GM18502 (cell line): ENCODE measurements around the gene MICALL1.
"Not testable (repeated sequence)": the region's sequence is repeated elsewhere in the genome, so short reads cannot be mapped to it uniquely, and the experiment has no call there.

Experiments used
- ATAC-seq: cut with Tn5 transposase; IDR thresholded peaks from one replicate; pipeline ENCODE4 v1.9.1; 2021; ENCODE audit warnings: mild to moderate bottlenecking; ENCODE audit not compliant: unreplicated experiment, poor library complexity

The MICALL1 gene

GRCh38 chr22:37926771-37927636 is 20.9 kb downstream of the MICALL1 start:
- ATAC-seq, result no peak

GRCh38 chr22:37927637-37927936 is 21.5 kb downstream of the MICALL1 start:
- ATAC-seq, result no peak

GRCh38 chr22:37929390-37929789 is 23.3 kb downstream of the MICALL1 start:
- ATAC-seq, result no peak

- no peak for ATAC-seq
Observed at GRCh38 chr22:37930270-37930951, 24.3 kb downstream of the MICALL1 start.

DNA sequence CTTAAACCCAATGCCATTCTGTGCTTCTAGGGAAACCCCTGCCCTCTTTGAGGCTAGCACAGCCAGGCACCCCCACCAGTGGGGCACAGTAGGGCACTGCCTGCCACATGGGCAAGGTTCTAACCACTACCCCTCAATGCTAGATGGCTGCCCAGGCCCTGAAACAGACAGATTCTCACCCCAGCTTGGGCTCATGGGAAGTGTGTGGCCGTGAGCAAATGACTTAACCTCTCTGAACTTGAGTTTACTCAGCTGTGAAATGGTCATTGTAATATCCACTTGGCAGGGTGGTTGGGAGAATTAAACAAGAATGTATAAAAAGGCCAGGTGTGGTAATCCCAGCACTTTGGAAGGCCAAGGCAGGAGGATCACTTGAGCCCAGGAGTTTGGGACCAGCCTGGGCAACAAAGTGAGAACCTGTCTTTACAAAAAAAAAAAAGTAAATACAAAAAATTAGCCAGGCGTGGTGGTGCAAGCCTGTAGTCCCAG is 24.9 kb downstream of the MICALL1 start:
- no peak for ATAC-seq

GRCh38 chr22:37931893-37932389 is 25.8 kb downstream of the MICALL1 start:
- no peak for ATAC-seq

GRCh38 chr22:37932401-37932800 is 26.3 kb downstream of the MICALL1 start:
- no peak for ATAC-seq

DNA sequence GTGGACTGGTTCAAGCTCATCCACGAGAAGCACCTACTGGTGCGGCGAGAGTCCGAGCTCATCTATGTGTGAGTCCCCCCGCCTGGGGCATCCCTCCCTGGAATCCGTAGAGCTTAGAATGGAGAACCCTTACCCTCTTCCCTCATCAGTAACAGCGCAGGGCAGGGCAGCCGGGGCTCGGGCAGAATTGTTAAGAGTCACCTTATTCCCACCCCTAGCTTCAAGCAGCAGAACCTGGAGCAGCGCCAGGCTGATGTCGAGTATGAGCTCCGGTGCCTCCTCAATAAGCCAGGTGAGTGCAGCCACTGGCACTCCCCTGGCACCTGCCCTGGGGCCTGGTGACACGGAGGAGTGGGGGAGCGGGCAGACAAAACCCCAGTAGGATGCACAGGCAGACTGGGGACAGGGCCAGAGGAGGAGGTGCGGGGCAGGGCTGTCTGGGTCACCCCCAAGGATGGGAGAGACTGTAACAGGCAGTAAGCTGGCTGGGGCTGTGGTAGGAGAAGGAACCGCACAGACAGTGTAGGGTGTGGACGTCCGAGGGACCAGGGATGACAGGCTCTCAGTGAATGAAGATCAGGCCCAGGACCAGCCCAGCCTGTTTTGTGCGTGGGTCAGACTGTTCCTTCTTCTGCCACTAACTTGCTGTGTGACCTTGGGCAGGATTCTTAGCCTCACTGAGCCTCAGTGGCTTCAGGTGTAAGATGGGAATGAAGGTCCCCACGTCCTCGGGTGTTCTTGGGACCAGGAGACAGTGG is 26.9 kb downstream of the MICALL1 start:
- ATAC-seq, result no peak

GRCh38 chr22:37933711-37934376 is 27.7 kb downstream of the MICALL1 start:
- peak; percentile 88 for ATAC-seq

DNA sequence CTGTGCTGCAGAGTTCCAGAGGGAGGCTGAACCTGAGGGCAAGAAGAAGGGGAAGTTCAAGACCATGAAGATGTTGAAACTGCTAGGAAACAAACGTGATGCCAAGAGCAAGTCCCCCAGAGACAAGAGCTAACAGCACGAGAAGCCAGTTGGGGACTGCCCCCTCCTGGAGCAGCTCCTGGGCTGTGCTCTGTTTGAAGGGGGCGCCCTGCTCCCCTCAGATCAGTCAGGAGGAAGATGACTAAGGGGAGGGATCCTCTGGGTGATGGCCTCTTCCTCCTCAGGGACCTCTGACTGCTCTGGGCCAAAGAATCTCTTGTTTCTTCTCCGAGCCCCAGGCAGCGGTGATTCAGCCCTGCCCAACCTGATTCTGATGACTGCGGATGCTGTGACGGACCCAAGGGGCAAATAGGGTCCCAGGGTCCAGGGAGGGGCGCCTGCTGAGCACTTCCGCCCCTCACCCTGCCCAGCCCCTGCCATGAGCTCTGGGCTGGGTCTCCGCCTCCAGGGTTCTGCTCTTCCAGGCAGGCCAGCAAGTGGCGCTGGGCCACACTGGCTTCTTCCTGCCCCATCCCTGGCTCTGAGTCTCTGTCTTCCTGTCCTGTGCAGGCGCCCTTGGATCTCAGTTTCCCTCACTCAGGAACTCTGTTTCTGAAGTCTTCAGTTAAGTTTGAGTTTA is 34.7 kb downstream of the MICALL1 start:
- ATAC-seq, result no peak

DNA sequence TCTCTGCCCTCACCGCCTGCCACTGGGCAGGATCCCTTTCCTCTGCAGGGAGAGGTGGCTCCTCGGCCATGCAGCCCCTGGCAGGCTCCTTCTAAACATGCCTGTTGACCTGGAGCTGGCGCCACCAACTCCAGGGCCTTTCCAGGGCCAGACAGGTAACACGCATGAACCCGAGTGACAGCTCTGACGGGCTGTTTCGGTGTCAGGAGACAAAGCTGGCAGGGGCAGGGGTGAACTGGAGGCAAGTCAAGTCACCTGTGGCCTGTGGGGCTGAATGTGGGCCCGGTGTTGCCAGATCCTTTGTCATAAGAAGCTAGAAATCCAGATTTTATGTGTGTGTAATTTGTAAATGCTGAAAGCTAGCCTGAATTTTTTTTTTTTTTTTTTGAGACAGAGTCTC is 36.0 kb downstream of the MICALL1 start:
- ATAC-seq, result no peak

DNA sequence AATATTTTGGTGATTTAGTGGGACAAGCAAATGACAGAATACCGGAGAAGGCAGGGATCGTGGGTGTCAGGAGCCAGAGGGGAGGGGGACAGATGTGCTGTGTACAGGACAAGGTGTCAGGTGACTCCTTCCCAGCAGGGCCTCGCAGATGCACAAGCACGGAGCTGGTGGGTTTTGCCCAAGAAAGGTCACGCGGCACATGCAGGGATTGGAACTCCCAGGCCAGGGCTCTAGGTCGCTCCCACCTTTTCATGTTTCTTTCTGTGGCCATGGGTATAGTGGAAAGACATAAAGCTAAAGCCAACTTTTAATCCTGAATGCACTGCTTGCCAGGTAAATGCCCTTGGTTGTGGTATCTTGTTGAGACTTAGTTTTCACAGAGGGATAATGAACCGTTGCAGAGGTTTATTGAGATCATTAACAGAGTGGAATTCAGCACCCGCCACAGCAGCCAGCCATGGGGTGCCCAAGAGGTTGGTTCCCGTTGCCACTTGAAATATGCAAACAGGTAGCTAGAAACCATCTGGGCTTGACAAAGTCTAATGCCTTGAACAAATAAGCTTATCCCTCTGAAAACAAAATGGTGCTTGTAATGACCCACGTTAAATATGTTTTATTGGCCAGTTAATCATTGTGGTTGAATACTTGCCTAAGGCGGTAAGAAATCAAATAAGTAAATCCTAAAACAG is 37.2 kb downstream of the MICALL1 start:
- ATAC-seq, result no peak

- no peak for ATAC-seq
Observed at GRCh38 chr22:37943825-37944198, 37.7 kb downstream of the MICALL1 start.

GRCh38 chr22:37944423-37944822 is 38.3 kb downstream of the MICALL1 start:
- ATAC-seq, result not testable (repeated sequence)

GRCh38 chr22:37947142-37947795 is 41.2 kb downstream of the MICALL1 start:
- ATAC-seq, result not testable (repeated sequence)

DNA sequence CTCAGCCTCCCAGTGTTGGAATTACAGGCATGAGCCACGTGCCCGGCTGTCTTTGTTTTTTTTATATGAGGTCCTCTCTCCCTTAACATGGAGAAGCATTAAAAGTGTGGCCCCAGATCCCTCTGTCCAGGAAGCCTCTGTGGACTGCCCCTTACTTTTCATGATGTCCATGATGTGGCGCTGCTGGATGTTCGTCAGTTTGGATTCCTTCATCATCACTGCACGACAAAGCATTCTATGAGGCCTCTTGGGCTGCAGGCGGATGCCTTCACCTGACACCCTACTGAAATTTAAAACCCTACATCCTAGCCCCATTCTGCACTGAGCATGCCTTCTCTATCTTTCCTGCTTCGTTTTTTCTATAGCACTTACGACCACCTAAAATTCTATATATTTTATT is 45.2 kb downstream of the MICALL1 start:
- ATAC-seq, result no peak

DNA sequence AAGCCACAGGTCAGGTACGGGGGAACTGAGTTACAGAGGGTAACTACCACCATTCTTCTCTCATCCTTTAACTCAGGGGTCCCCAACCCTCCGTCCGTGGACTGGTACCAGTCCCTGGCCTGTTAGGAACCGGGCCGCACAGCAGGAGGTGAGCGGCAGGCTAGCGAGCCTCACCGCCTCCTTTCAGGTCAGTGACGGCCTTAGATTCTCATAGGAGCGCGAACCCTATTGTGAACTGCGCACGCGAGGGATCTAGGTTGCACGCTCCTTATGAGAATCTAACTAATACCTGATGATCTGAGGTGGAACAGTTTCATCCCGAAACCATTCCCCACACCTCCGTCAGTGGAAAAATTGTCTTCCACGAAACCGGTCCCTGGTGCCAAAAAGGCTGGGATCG is 46.5 kb downstream of the MICALL1 start:
- not testable (repeated sequence) for ATAC-seq

DNA sequence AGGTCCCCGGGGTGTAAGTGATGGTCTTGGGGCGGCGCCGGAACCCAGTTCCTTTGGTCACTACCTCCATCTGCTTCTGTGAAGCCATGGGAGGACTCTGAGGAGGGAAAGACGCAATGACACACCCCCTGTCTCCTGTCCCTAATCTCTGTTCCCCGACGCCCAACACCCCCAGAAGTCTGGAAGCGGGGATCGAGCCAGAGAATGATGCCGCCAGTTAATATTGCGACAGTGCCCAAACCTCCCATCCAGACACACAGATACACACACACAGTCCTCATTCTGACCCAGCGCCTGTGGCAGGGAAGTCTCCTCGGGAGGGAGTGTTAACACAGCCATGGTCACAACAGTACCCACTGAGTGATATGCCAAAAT is 47.0 kb downstream of the MICALL1 start:
- ATAC-seq, result no peak
